Measurements from ENCODE around the gene PIR. TPM values are rescaled to one million over a fixed set of nuclear protein-coding genes. Genes with fewer than 3 reads are reported as not detected.

The PIR gene
- total and polyA plus RNA-seq, 9 of the 15 experiments (the other 6 are each of a cell fraction or from before 2014, with no cell fraction given) = 7.5 to 29.8 (median 11.5) TPM

DNA sequence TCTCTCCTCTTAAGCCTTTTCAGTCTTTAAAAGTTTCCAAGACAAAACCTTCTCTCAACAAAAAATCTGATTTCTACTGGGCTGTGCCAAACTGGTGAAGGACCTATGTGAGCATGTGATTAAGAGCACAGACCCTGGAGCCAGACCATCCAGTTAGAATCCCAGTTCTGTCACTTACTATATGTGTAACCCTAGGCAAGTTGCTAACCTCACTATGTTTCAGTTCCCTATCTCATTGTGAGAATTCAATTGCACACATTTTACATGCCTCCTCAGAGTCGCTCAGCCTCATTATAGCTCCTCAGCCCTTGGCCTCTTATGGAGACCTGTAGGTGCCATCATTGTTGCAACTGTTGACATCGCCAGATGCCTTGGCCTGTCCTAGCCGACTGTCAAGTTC is 54.8 kb downstream of the PIR start:
- H3K27ac ChIP-seq (ENCODE audit: extremely low read depth, low read depth, low read length) = no peak overlapping the region
- no peak overlapping the region for H2AFZ ChIP-seq (ENCODE audit: low read depth, low read length)
- CTCF ChIA-PET (ENCODE audit: low intra/inter-chr PET ratio) = no interaction called here
- WGBS (ENCODE audit: insufficient coverage, low coverage, missing lambda C conversion rate) = 8% methylated on average over 3 of the region's 3 CpGs
- POLR2A ChIA-PET = interaction anchor here (0.6 kb wide), 1 partner anchor 9 kb away, joined by 3 read pairs; no protein-coding TSS in a partner anchor
- no peak overlapping the region for H3K4me2 ChIP-seq (ENCODE audit: insufficient read depth, low read length)
- FAIRE-seq (no peak), DNase-seq (ENCODE audit: extremely low read depth in 1 of 4, low spot score in 3 of 4) (no peak), ATAC-seq (no peak)
- TF ChIP-seq HOXB6 (CRISPR knock-in tag; IDR thresholded peaks at IDR 0.05; ENCODE audit: borderline replicate concordance) (no peak), ZNF165 (CRISPR knock-in tag; IDR thresholded peaks at IDR 0.05; ENCODE audit: borderline replicate concordance) (no peak), SREBF2 (CRISPR knock-in tag; IDR thresholded peaks at IDR 0.05) (no peak), POLR2AphosphoS2 (IDR thresholded peaks at IDR 0.05; ENCODE audit: low read length) (no peak), E2F3 (CRISPR knock-in tag; IDR thresholded peaks at IDR 0.05) (no peak), ZNF134 (CRISPR knock-in tag; conservative IDR thresholded peaks at IDR 0.05) (no peak), POLR2A (conservative IDR thresholded peaks at IDR 0.05) (no peak), SUPT5H (IDR thresholded peaks at IDR 0.05) (no peak), ZNF76 (CRISPR knock-in tag; IDR thresholded peaks at IDR 0.05; ENCODE audit: borderline replicate concordance) (no peak), CTBP1 (IDR thresholded peaks at IDR 0.05; ENCODE audit: borderline replicate concordance) (no peak), HNRNPLL (IDR thresholded peaks at IDR 0.05; ENCODE audit: low read depth, low read length, poor library complexity, severe bottlenecking) (no peak), MBD2 (IDR thresholded peaks at IDR 0.05; ENCODE audit: borderline replicate concordance, low read depth) (no peak)
- TF ChIP-seq, protein P1, sequence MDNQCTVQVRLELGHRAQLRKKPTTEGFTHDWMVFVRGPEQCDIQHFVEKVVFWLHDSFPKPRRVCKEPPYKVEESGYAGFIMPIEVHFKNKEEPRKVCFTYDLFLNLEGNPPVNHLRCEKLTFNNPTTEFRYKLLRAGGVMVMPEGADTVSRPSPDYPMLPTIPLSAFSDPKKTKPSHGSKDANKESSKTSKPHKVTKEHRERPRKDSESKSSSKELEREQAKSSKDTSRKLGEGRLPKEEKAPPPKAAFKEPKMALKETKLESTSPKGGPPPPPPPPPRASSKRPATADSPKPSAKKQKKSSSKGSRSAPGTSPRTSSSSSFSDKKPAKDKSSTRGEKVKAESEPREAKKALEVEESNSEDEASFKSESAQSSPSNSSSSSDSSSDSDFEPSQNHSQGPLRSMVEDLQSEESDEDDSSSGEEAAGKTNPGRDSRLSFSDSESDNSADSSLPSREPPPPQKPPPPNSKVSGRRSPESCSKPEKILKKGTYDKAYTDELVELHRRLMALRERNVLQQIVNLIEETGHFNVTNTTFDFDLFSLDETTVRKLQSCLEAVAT (IDR thresholded peaks at IDR 0.05) = no peak
- no peaks in the 10 kb centered on the region for H4K20me1 ChIP-seq (replicated peaks; ENCODE audit: control insufficient read depth, insufficient read depth, low read length)
- H3K9me1 ChIP-seq (ENCODE audit: control insufficient read depth, insufficient read depth, low read length) = no peaks in the 10 kb centered on the region
- intact Hi-C loops (cut with micrococcal nuclease) = no loop called here
- H3K36me3 ChIP-seq (ENCODE audit: control insufficient read depth, insufficient read depth, low read length) = no peaks in the 10 kb centered on the region
- H3K9me3 ChIP-seq (replicated peaks; ENCODE audit: control insufficient read depth, insufficient read depth, low read depth, low read length) = no peaks in the 10 kb centered on the region
- H3K4me3 ChIP-seq = no peak overlapping the region
- in situ Hi-C loops (cut with MboI) = no loop called here
- no peak overlapping the region for H3K9ac ChIP-seq (ENCODE audit: insufficient read depth in 1 of 2, low read depth in 2 of 2, low read length in 2 of 2)
- no TSS peak for BruUV-seq (replicated peaks)
- no peaks in the 10 kb centered on the region for H3K27me3 ChIP-seq (ENCODE audit: control insufficient read depth in 2 of 2, insufficient read depth in 2 of 2, low read length in 2 of 2)
- no peaks in the 10 kb centered on the region; a peak in 1 of 5 replicates for H3K4me1 ChIP-seq (replicated peaks in 1 of 2; ENCODE audit: control insufficient read depth in 2 of 2, insufficient read depth in 2 of 2, low read length in 2 of 2)
- no peaks in the 10 kb centered on the region for H3K79me2 ChIP-seq (ENCODE audit: control insufficient read depth, insufficient read depth, low read length)
